ENCODE measurements around the gene TACR3. TPM values are rescaled to one million over a fixed set of nuclear protein-coding genes. Genes with fewer than 3 reads are reported as not detected.
"Not testable (repeated sequence)": the region's sequence is repeated elsewhere in the genome, so short reads cannot be mapped to it uniquely, and the experiment has no call there.

Gene TACR3
- total RNA-seq, 2 experiments from 2014 or later: not detected

DNA sequence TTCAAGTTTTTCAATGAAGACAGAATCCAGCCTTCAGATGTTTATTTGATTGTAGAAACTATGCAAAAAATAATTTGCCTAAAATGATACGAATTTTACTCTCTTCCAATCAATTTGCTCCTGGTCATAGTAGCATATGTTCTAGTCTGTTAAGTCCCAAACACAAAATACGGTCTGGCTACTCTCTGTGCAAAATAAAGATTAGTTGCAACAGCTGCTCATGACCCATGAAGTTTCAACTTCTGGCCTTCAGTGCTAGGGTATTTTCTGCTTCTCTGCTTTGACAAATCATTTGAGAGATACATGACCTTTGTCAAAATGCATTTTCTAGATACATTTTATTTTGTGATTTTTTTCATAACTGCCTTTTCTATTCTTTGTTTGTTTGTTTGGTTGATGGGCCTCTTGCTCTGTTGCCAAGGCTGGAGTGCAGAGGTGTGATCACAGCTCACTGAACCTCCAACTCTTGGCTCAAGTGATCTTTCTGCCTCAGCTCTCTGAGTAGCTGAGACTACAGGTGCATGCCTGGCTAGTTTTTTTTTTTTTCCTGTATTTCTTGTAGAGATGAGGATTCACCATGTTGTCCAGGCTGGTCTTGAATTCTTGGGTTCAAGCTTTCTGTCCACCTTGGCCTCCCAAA lies 55.2 kb downstream of the TACR3 start:
- no peaks in the 10 kb centered on the region for H3K9me3 Mint-ChIP-seq (ENCODE audit: insufficient read depth)
- H3K4me1 Mint-ChIP-seq (ENCODE audit: low read depth): no peaks in the 10 kb centered on the region
- POLR2A ChIA-PET: no interaction called here
- H3K36me3 Mint-ChIP-seq (ENCODE audit: low read depth): no peaks in the 10 kb centered on the region
- CTCF ChIA-PET: no interaction called here
- H3K27ac Mint-ChIP-seq: no peak overlapping the region
- no peaks in the 10 kb centered on the region for H3K27me3 Mint-ChIP-seq (ENCODE audit: low read depth)
- ATAC-seq: no peak
- no peak overlapping the region for H3K4me3 Mint-ChIP-seq
- DNase-seq: no peak

DNA sequence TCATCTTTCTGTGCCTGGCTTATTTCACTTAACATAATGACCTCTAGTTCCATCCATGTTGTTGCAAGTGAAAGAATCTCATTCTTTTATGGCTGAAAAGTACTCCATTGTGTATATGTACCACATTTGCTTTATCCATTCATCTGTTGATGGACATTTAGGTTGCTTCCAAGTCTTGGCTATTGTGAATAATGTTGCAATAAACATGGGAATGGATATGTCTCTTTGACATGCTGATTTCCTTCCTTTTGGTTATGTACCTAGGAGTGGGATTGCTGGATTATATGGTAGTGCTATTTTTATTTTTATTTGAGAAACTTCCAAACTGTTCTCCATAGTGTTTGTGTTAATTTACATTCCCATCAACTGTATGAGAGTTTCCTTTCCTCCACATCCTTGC lies 71.2 kb downstream of the TACR3 start:
- no peaks in the 10 kb centered on the region for H3K36me3 Mint-ChIP-seq (ENCODE audit: low read depth)
- ChIA-PET CTCF (no interaction called here), POLR2A (interaction anchor here (0.6 kb wide), 1 partner anchor 41 kb away, joined by 3 read pairs; no protein-coding TSS in a partner anchor)
- no peak overlapping the region for H3K27ac Mint-ChIP-seq
- no peaks in the 10 kb centered on the region for H3K9me3 Mint-ChIP-seq (ENCODE audit: insufficient read depth)
- ATAC-seq (no peak), DNase-seq (no peak)
- H3K4me1 Mint-ChIP-seq (ENCODE audit: low read depth): no peaks in the 10 kb centered on the region
- H3K4me3 Mint-ChIP-seq: no peak overlapping the region
- H3K27me3 Mint-ChIP-seq (ENCODE audit: low read depth): no peaks in the 10 kb centered on the region

DNA sequence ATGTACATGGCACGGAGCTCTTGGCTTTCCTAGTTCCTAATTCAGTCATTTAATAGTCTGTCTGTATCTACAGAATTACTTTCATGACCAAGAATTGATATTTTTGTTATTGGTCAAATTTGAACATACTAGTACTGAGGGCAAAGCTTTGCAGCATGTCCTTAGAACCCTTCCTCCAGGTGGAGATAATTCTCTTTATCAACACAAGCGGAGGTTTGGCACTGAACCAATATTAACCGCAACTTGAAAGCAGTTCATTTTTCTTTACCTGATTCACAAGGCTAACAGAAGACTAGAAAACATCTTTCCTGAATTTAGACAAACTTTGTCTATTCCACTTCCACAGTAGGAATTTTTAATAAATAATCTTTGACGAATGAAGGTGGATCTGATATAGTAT lies 73.8 kb downstream of the TACR3 start:
- no peak for ATAC-seq
- no peaks in the 10 kb centered on the region for H3K36me3 Mint-ChIP-seq (ENCODE audit: low read depth)
- DNase-seq: no peak
- no peaks in the 10 kb centered on the region for H3K4me1 Mint-ChIP-seq (ENCODE audit: low read depth)
- peaks cover 3% of the 10 kb centered on the region for H3K9me3 Mint-ChIP-seq (ENCODE audit: insufficient read depth)
- H3K27ac Mint-ChIP-seq: no peak overlapping the region
- ChIA-PET POLR2A (no interaction called here), CTCF (no interaction called here)
- no peak overlapping the region for H3K4me3 Mint-ChIP-seq
- H3K27me3 Mint-ChIP-seq (ENCODE audit: low read depth): no peaks in the 10 kb centered on the region

GRCh38 chr4:103634236-103634635 lies 85.5 kb downstream of the TACR3 start:
- Mint-ChIP-seq H3K4me3 (no peak overlapping the region), H3K27me3 (ENCODE audit: low read depth) (no peaks in the 10 kb centered on the region), H3K36me3 (ENCODE audit: low read depth) (no peaks in the 10 kb centered on the region), H3K9me3 (ENCODE audit: insufficient read depth) (peaks cover 5% of the 10 kb centered on the region), H3K4me1 (ENCODE audit: low read depth) (no peaks in the 10 kb centered on the region), H3K27ac (no peak overlapping the region)
- ATAC-seq (no peak), DNase-seq (no peak)
- ChIA-PET POLR2A (no interaction called here), CTCF (no interaction called here)

GRCh38 chr4:103626296-103626695 lies 93.5 kb downstream of the TACR3 start:
- no peaks in the 10 kb centered on the region for H3K27me3 Mint-ChIP-seq (ENCODE audit: low read depth)
- no peaks in the 10 kb centered on the region for H3K36me3 Mint-ChIP-seq (ENCODE audit: low read depth)
- H3K4me3 Mint-ChIP-seq: no peak overlapping the region
- ATAC-seq (no peak), DNase-seq (no peak)
- no peak overlapping the region for H3K27ac Mint-ChIP-seq
- H3K4me1 Mint-ChIP-seq (ENCODE audit: low read depth): no peaks in the 10 kb centered on the region
- POLR2A ChIA-PET: no interaction called here
- CTCF ChIA-PET: no interaction called here
- peaks cover 4% of the 10 kb centered on the region for H3K9me3 Mint-ChIP-seq (ENCODE audit: insufficient read depth)

DNA sequence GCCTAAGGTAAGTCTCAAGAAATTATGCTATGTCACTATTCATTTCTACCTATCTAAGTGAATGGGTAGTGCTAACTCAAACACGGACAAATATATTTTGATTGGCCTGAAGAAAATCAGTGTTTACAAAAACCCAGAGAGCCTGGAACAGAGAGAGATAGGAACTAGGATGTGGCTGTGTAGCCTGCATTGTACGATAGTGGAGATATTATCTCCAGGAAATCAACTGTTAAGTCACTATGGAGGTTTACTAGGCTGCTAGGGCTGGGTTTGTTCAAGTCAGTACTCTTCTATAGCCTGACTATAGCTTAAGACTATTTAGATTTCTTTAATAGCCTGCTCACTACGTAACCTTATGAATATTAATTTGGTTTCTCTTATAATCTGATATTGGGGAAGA lies 127.9 kb downstream of the TACR3 start:
- DNase-seq: no peak
- POLR2A ChIA-PET: no interaction called here
- CTCF ChIA-PET: interaction anchor here (0.7 kb wide), 1 partner anchor 29 kb away, joined by 3 read pairs; no protein-coding TSS in a partner anchor
- Mint-ChIP-seq H3K27me3 (ENCODE audit: low read depth) (no peaks in the 10 kb centered on the region), H3K27ac (no peak overlapping the region), H3K4me1 (ENCODE audit: low read depth) (no peaks in the 10 kb centered on the region), H3K4me3 (no peak overlapping the region), H3K9me3 (ENCODE audit: insufficient read depth) (no peaks in the 10 kb centered on the region), H3K36me3 (ENCODE audit: low read depth) (no peaks in the 10 kb centered on the region)
- ATAC-seq: no peak

DNA sequence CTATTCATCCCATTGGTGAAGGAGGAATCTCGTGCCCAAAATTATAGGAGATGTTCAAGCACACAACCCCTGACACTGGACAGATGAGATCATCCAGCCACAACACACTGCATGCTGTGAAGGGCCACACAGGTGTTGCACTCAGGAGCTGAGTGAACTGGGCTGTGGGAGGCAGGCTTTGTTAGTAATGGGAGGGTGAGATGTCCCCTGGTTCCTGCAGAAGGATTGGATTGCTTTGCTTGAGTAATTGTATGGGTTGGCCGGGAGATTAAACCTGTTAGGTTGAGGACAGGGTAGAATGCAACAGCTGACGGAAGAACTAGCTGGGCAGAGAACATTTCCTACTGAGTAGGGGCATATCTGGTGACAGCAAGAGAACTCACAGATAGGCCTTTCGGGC lies 152.2 kb downstream of the TACR3 start:
- POLR2A ChIA-PET: no interaction called here
- ATAC-seq (no peak), DNase-seq (no peak)
- CTCF ChIA-PET: no interaction called here
- Mint-ChIP-seq H3K27ac (no peak overlapping the region), H3K9me3 (ENCODE audit: insufficient read depth) (no peaks in the 10 kb centered on the region), H3K36me3 (ENCODE audit: low read depth) (no peaks in the 10 kb centered on the region), H3K27me3 (ENCODE audit: low read depth) (no peaks in the 10 kb centered on the region), H3K4me3 (no peak overlapping the region), H3K4me1 (ENCODE audit: low read depth) (no peaks in the 10 kb centered on the region)

GRCh38 chr4:103559178-103559577 lies 160.6 kb downstream of the TACR3 start:
- DNase-seq; H3K9me3 Mint-ChIP-seq (ENCODE audit: insufficient read depth); ATAC-seq; H3K27me3 Mint-ChIP-seq (ENCODE audit: low read depth); H3K4me3 Mint-ChIP-seq; H3K27ac Mint-ChIP-seq; POLR2A ChIA-PET; H3K4me1 Mint-ChIP-seq (ENCODE audit: low read depth); H3K36me3 Mint-ChIP-seq (ENCODE audit: low read depth); CTCF ChIA-PET: not testable (repeated sequence)

All from activated CD8-positive, alpha-beta T cell treated with anti-CD3 and anti-CD28 coated beads, Interleukin-2, amount 10 ng/mL, durations not matched to agents 7 days and 5 days (primary cell).